GM03348 (cell line): ENCODE data around the gene EDAR.

Experiments
- DNase-seq: peaks from one replicate; pipeline ENCODE4 v3.0.0; 2012; ENCODE audit warnings: low spot score

The EDAR gene

GRCh38 chr2:108988796-108989713, at the start of gene EDAR:
EDAR (minus strand) TSS chr2:108989220; CDS start chr2:108931014, 58,206 bp downstream.
- no peak for DNase-seq

GRCh38 chr2:109033171-109033570, 44.2 kb upstream of the EDAR start:
- DNase-seq: no peak

- DNase-seq: no peak
These were observed 43.3 kb upstream of the EDAR start for GRCh38 chr2:109032229-109032820.

GRCh38 chr2:109031476-109032228, 42.6 kb upstream of the EDAR start:
- DNase-seq: peak; percentile 28

- DNase-seq: no peak
These were observed 42.0 kb upstream of the EDAR start for GRCh38 chr2:109030870-109031475.

GRCh38 chr2:109029490-109030201, 40.6 kb upstream of the EDAR start:
- no peak for DNase-seq

- DNase-seq: no peak
These were observed 39.9 kb upstream of the EDAR start for GRCh38 chr2:109028738-109029489.

- DNase-seq: no peak
These were observed 39.3 kb upstream of the EDAR start for GRCh38 chr2:109028277-109028676.

- no peak for DNase-seq
These were observed 38.7 kb upstream of the EDAR start for GRCh38 chr2:109027702-109028101.

- no peak for DNase-seq
These were observed 35.5 kb upstream of the EDAR start for GRCh38 chr2:109024477-109024876.

- DNase-seq: no peak
These were observed 32.9 kb upstream of the EDAR start for GRCh38 chr2:109021895-109022300.

GRCh38 chr2:109020217-109020637, 31.2 kb upstream of the EDAR start:
- peak; percentile 60 for DNase-seq

GRCh38 chr2:109018452-109018851, 29.4 kb upstream of the EDAR start:
- no peak for DNase-seq

GRCh38 chr2:109017017-109017416, 28.0 kb upstream of the EDAR start:
- no peak for DNase-seq

- DNase-seq: no peak
These were observed 27.4 kb upstream of the EDAR start for GRCh38 chr2:109016376-109016775.

GRCh38 chr2:109014476-109014875, 25.5 kb upstream of the EDAR start:
- no peak for DNase-seq

- DNase-seq: no peak
These were observed 24.0 kb upstream of the EDAR start for GRCh38 chr2:109013051-109013450.

GRCh38 chr2:109009920-109010610, 21.0 kb upstream of the EDAR start:
- DNase-seq: no peak

- no peak for DNase-seq
These were observed 18.0 kb upstream of the EDAR start for GRCh38 chr2:109006971-109007370.

- peak; percentile 20 for DNase-seq
These were observed 16.7 kb upstream of the EDAR start for GRCh38 chr2:109005686-109006204.
